Stimulated activated CD4-positive, alpha-beta T cell treated with anti-CD3 and anti-CD28 coated beads, TNF-alpha, amount 100 ng/mL, for 48 hours (primary cell): ENCODE measurements around the gene OPCML.

ENCODE experiments used
- DNase-seq, 3 donors: peaks; one replicate each; pipeline ENCODE4 v3.0.0-alpha.2; 2020; ENCODE audit warnings: low read depth in 3 of 3

The OPCML gene

GRCh38 chr11:132941761-132942160, 590.5 kb downstream of the OPCML start:
- no peak for DNase-seq

GRCh38 chr11:132941024-132941646, 591.2 kb downstream of the OPCML start:
- no peak for DNase-seq

GRCh38 chr11:132937016-132937415, 595.3 kb downstream of the OPCML start:
- no peak for DNase-seq

GRCh38 chr11:132935383-132935782, 596.9 kb downstream of the OPCML start:
- no peak for DNase-seq

GRCh38 chr11:132933703-132934102, 598.6 kb downstream of the OPCML start:
- DNase-seq = no peak

- no peak for DNase-seq
Measured at GRCh38 chr11:132925825-132926469, 606.4 kb downstream of the OPCML start.

GRCh38 chr11:132921597-132921996, 610.7 kb downstream of the OPCML start:
- DNase-seq = no peak

- DNase-seq = no peak
Measured at GRCh38 chr11:132920451-132921096, 611.7 kb downstream of the OPCML start.

- no peak for DNase-seq
Measured at GRCh38 chr11:132914600-132914999, 617.7 kb downstream of the OPCML start.

- DNase-seq = no peak
Measured at GRCh38 chr11:132913886-132914285, 618.4 kb downstream of the OPCML start.

GRCh38 chr11:132913295-132913694, 619.0 kb downstream of the OPCML start:
- no peak for DNase-seq

GRCh38 chr11:132911186-132911585, 621.1 kb downstream of the OPCML start:
- DNase-seq = no peak

- DNase-seq = no peak
Measured at GRCh38 chr11:132910011-132910760, 622.1 kb downstream of the OPCML start.

GRCh38 chr11:132909021-132909606, 623.2 kb downstream of the OPCML start:
- DNase-seq = no peak

GRCh38 chr11:132908414-132908810, 623.9 kb downstream of the OPCML start:
- no peak for DNase-seq

GRCh38 chr11:132907651-132908413, 624.5 kb downstream of the OPCML start:
- DNase-seq = no peak

GRCh38 chr11:132904607-132905006, 627.7 kb downstream of the OPCML start:
- DNase-seq = no peak

- no peak for DNase-seq
Measured at GRCh38 chr11:132904091-132904490, 628.2 kb downstream of the OPCML start.

- no peak for DNase-seq
Measured at GRCh38 chr11:132901638-132902471, 630.4 kb downstream of the OPCML start.

GRCh38 chr11:132898676-132899075, 633.6 kb downstream of the OPCML start:
- DNase-seq = no peak
